Chondrocyte (in vitro differentiated cells): ENCODE measurements around the gene UPF1. TPM values are rescaled to one million over a fixed set of nuclear protein-coding genes. Genes with fewer than 3 reads are reported as not detected.

ENCODE experiments used
- DNase-seq: peaks from one replicate; pipeline ENCODE4 v3.0.0; 2021; ENCODE audit warnings: mixed read lengths, low spot score
- H3K27ac Mint-ChIP-seq: one replicate; pipeline ENCODE4 v1.8.0; 2021; ENCODE audit warnings: mild to moderate bottlenecking, moderate library complexity, mixed read lengths; ENCODE audit not compliant: unreplicated experiment
- H3K27me3 Mint-ChIP-seq: 2 replicates; pipeline ENCODE4 v1.8.0; 2021; ENCODE audit warnings: low read depth, mixed read lengths
- H3K36me3 Mint-ChIP-seq: 2 replicates; pipeline ENCODE4 v1.8.0; 2021; ENCODE audit warnings: low read depth, mixed read lengths
- H3K4me1 Mint-ChIP-seq: 2 replicates; pipeline ENCODE4 v1.8.0; 2021; ENCODE audit warnings: low read depth, mild to moderate bottlenecking, mixed read lengths
- H3K4me3 Mint-ChIP-seq: one replicate; pipeline ENCODE4 v1.8.0; 2021; ENCODE audit warnings: mild to moderate bottlenecking, moderate library complexity, mixed read lengths; ENCODE audit not compliant: unreplicated experiment
- H3K9me3 Mint-ChIP-seq: 2 replicates; pipeline ENCODE4 v1.8.0; 2021; ENCODE audit warnings: low read depth, mixed read lengths
- total RNA-seq: library from RNA; stranded (reverse); gene quantifications from 3 replicates; pipeline ENCODE4 v1.2.1, GENCODE V29; 2021
- TF ChIP-seq, protein P1 (sequence below): fragments of 200-600 bp; sonication (generic); IDR thresholded peaks from 2 replicates; pipeline ENCODE4 v1.5.0; 2021; ENCODE audit warnings: antibody characterized with exemption, mild to moderate bottlenecking, moderate library complexity

Gene UPF1
- total RNA-seq, 1 donor from 2014 or later: 40.4 TPM

DNA sequence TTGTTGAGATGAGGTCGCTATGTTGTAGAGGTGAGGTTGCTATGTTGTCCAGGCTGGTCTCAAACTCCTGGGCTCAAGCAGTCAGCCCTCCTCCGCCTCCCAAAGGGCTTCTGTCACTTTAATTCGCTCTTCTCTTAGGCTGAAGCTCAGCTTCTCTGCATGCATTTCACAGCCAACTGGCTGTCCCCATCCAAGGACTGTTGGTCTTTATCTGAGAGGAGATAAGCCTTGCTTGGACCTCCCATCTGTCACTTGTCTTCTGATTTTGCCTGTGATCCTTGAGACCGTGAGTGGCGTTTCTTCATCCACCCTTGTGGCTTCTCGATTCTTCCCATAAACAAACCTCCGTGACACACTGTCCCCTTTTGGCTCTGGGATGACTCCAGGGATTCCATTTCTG, 39.8 kb downstream of the UPF1 start:
- TF ChIP-seq, protein P1, sequence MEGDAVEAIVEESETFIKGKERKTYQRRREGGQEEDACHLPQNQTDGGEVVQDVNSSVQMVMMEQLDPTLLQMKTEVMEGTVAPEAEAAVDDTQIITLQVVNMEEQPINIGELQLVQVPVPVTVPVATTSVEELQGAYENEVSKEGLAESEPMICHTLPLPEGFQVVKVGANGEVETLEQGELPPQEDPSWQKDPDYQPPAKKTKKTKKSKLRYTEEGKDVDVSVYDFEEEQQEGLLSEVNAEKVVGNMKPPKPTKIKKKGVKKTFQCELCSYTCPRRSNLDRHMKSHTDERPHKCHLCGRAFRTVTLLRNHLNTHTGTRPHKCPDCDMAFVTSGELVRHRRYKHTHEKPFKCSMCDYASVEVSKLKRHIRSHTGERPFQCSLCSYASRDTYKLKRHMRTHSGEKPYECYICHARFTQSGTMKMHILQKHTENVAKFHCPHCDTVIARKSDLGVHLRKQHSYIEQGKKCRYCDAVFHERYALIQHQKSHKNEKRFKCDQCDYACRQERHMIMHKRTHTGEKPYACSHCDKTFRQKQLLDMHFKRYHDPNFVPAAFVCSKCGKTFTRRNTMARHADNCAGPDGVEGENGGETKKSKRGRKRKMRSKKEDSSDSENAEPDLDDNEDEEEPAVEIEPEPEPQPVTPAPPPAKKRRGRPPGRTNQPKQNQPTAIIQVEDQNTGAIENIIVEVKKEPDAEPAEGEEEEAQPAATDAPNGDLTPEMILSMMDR: no peak
- no peak overlapping the region for H3K27ac Mint-ChIP-seq
- H3K9me3 Mint-ChIP-seq: no peaks in the 10 kb centered on the region
- H3K4me1 Mint-ChIP-seq: no peaks in the 10 kb centered on the region
- no peak for DNase-seq
- H3K4me3 Mint-ChIP-seq: no peak overlapping the region
- peaks cover 18% of the 10 kb centered on the region for H3K36me3 Mint-ChIP-seq
- H3K27me3 Mint-ChIP-seq: no peaks in the 10 kb centered on the region

DNA sequence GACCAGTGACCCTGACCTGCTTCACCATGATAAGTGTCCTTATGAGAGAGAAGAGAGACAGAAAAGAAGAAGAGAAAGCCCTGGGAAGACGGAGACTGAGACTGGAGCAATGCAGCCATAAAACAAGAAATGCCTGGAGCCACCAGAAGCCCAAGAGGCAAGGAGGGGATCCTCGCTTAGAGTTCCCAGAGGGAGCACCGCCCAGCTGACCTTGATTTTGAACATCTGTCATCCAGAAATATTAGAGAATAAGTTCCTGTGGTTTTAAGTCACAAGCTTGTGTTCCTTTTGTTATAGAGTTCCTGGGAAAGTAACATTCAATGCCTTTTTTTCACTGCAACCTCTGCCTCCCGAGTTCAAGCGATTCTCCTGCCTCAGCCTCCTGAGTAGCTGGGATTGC, 44.0 kb downstream of the UPF1 start:
- H3K4me1 Mint-ChIP-seq: no peaks in the 10 kb centered on the region
- H3K36me3 Mint-ChIP-seq: peaks cover 28% of the 10 kb centered on the region
- H3K9me3 Mint-ChIP-seq: peaks cover 6% of the 10 kb centered on the region
- TF ChIP-seq, protein P1: no peak
- H3K27ac Mint-ChIP-seq: no peak overlapping the region
- H3K4me3 Mint-ChIP-seq: no peak overlapping the region
- no peak for DNase-seq
- H3K27me3 Mint-ChIP-seq: no peaks in the 10 kb centered on the region

DNA sequence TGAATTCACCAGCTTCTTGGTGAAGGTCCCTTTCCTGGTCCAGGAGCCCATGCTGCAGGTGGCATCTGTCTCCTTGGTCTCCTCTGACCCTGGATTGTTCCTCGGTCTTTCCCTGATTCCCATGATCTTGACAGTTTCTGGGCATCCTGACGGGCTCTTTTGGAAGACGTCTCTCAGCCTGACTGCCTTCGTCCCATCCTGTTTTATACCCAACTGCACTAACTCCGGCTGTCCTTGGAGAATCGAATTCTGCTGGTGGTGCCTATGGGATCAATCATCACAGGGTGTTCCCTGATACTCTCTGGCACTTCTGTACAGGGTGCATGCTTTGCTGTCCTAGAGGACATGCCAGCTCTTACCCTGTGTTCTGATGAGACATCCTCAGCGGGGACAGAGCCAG, 45.1 kb downstream of the UPF1 start:
- H3K27me3 Mint-ChIP-seq: no peaks in the 10 kb centered on the region
- H3K36me3 Mint-ChIP-seq: peaks cover 27% of the 10 kb centered on the region
- H3K27ac Mint-ChIP-seq: no peak overlapping the region
- H3K4me3 Mint-ChIP-seq: no peak overlapping the region
- TF ChIP-seq, protein P1: no peak
- peaks cover 6% of the 10 kb centered on the region for H3K9me3 Mint-ChIP-seq
- DNase-seq: no peak
- no peaks in the 10 kb centered on the region for H3K4me1 Mint-ChIP-seq

DNA sequence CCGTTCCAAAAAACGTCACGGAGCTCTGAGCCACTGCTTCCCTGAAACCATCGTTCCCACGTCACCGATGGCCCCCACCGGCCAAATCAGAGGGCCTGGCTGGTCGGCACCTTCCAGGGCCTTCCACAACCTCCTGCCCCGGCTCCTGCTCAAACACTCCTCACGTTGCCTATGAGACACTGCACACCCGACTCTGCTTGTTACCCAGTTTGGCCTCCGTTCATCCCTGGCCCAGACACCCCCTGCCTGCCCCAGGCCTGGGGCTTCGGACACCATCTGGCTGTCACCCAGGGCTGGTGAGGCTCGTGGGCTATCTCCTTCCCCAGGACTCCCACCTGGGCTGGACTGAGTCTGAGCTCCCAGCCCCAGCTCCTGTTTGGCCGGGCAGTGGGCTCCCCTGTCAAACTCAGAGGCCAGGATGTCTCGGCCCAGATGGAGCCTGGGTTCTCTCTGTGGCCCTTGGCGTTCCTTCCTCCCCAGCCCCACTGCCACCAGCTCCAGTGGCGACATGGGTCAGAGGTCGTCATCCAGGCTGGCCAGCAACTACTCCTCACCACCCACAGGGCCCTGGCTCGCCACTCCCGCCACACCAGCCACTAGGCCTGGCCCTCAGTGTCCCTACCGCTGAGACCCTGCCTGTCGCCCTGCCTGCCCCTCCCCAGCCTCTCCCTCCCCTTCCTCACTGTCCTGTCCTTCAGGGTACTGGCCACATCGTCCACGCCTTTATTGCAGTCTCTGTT, 46.5 kb downstream of the UPF1 start:
- Mint-ChIP-seq H3K4me3 (no peak overlapping the region), H3K36me3 (peaks cover 24% of the 10 kb centered on the region), H3K9me3 (peaks cover 6% of the 10 kb centered on the region), H3K27ac (no peak overlapping the region), H3K4me1 (no peaks in the 10 kb centered on the region), H3K27me3 (no peaks in the 10 kb centered on the region)
- TF ChIP-seq, protein P1: no peak
- peak; percentile 79 for DNase-seq

DNA sequence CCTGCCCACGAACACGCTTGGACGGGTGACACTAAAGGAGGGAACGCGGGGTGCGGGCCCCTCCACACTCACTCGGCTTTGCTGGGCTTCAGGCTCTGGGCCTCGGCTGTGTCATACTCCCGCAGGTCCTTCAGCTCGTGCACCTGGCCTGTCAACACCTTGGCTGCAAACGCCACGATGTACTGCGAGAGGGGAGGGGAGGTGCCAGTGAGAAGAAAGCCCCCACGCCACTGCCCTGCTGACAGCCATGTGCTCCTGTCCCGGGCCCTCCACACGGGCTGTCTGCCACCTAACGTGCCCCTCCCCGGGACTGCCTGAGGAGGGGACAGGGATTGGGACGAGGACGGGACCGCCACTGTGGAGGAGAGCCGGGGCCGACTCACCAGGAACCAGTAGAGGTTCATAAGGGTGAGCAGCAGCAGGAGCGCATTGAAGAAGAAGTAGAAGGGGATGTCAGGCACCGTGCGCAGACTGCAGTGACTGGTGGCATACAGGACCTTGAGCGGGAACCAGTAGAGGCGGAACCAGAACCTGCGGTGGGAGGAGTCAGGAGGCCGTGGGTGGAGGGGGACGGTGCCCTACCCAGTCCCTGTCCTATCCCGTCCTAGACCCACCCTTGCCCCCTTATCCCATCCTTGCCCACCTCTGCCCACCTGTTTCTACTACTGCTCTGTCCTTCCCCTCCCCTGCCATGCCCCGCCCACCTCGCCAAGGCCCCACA, 47.3 kb downstream of the UPF1 start:
- H3K9me3 Mint-ChIP-seq: peaks cover 6% of the 10 kb centered on the region

More for the DNA sequence above, 47.3 kb downstream of the UPF1 start:
- H3K4me3 Mint-ChIP-seq: no peak overlapping the region
- H3K27ac Mint-ChIP-seq: no peak overlapping the region
- DNase-seq: no peak
- peaks cover 26% of the 10 kb centered on the region for H3K36me3 Mint-ChIP-seq
- TF ChIP-seq, protein P1: no peak
- H3K4me1 Mint-ChIP-seq: no peaks in the 10 kb centered on the region
- H3K27me3 Mint-ChIP-seq: no peaks in the 10 kb centered on the region
